Liver (tissue), 9 donors: ENCODE data around the gene C1QL1. TPM values are rescaled to one million over a fixed set of nuclear protein-coding genes. Genes with fewer than 3 reads are reported as not detected.

ENCODE experiments used
- DNase-seq: peaks from one replicate; pipeline ENCODE4 v3.0.0-alpha.2; 2017; ENCODE audit warnings: low spot score
- H3K27ac ChIP-seq, 2 donors: one replicate each; pipeline ENCODE4 v1.7.0; 2013; ENCODE audit warnings: inconsistent platforms in 2 of 2, low read length in 2 of 2, control low read depth in 1 of 2, low read depth in 1 of 2, mild to moderate bottlenecking in 1 of 2
- H3K27me3 ChIP-seq, 4 donors: one replicate each; pipeline versions ENCODE4 v1.6.1 to v1.7.0; 2013; ENCODE audit warnings: low read length in 3 of 4, inconsistent platforms in 1 of 4, mild to moderate bottlenecking in 1 of 4, moderate library complexity in 1 of 4; ENCODE audit not compliant: control insufficient read depth in 4 of 4, insufficient read depth in 4 of 4
- H3K36me3 ChIP-seq, 4 donors: one replicate each; pipeline versions ENCODE4 v1.6.1 to v1.7.0; 2013; ENCODE audit warnings: low read length in 3 of 4, mild to moderate bottlenecking in 3 of 4, low read depth in 1 of 4, moderate library complexity in 1 of 4; ENCODE audit not compliant: control insufficient read depth in 4 of 4, insufficient read depth in 3 of 4
- H3K4me1 ChIP-seq, 4 donors: one replicate each; pipeline versions ENCODE4 v1.6.1 to v1.7.0; 2013; ENCODE audit warnings: low read length in 3 of 4, mild to moderate bottlenecking in 3 of 4, moderate library complexity in 1 of 4; ENCODE audit not compliant: control insufficient read depth in 4 of 4, insufficient read depth in 4 of 4
- H3K4me3 ChIP-seq, 3 donors: one replicate each; pipeline versions ENCODE4 v1.6.1 to v1.7.0; 2013; ENCODE audit warnings: low read length in 3 of 3, control low read depth in 1 of 3, low read depth in 1 of 3, mild to moderate bottlenecking in 1 of 3
- H3K9ac ChIP-seq, 2 donors: one replicate each; pipeline ENCODE4 v1.7.0; 2013; ENCODE audit warnings: low read length in 2 of 2, mild to moderate bottlenecking in 2 of 2, moderate library complexity in 2 of 2, control low read depth in 1 of 2, low read depth in 1 of 2
- H3K9me3 ChIP-seq, 4 donors: one replicate each; pipeline versions ENCODE4 v1.6.1 to v1.7.0; 2013; ENCODE audit warnings: low read length in 3 of 4; ENCODE audit not compliant: control insufficient read depth in 4 of 4
- ATF3 ChIP-seq: IDR thresholded peaks from 2 replicates; pipeline ENCODE4 v1.6.1; 2016; ENCODE audit warnings: antibody characterized with exemption
- EGR1 ChIP-seq, 2 donors: IDR thresholded peaks; 2 replicates each; pipeline ENCODE4 v1.6.1; 2016 to 2018; ENCODE audit warnings: antibody characterized with exemption in 2 of 2, low read depth in 2 of 2
- FOXA1 ChIP-seq: IDR thresholded peaks from 2 replicates; pipeline ENCODE4 v1.6.1; 2016; ENCODE audit warnings: antibody characterized with exemption
- FOXA2 ChIP-seq: IDR thresholded peaks from 2 replicates; pipeline ENCODE4 v1.6.1; 2016; ENCODE audit warnings: antibody characterized with exemption
- GABPA ChIP-seq, 2 donors: IDR thresholded peaks in 1 of 2; conservative IDR thresholded peaks in 1 of 2; 2 replicates each; pipeline ENCODE4 v1.6.1; 2016; ENCODE audit warnings: antibody characterized with exemption in 2 of 2, mild to moderate bottlenecking in 1 of 2, moderate library complexity in 1 of 2
- HNF4A ChIP-seq, 2 donors: conservative IDR thresholded peaks; 2 replicates each; pipeline ENCODE4 v1.6.1; 2016; ENCODE audit warnings: antibody characterized with exemption in 2 of 2, mild to moderate bottlenecking in 2 of 2
- HNF4G ChIP-seq: IDR thresholded peaks from 2 replicates; pipeline ENCODE4 v1.6.1; 2016; ENCODE audit warnings: antibody characterized with exemption
- JUND ChIP-seq, 2 donors: IDR thresholded peaks; 2 replicates each; pipeline ENCODE4 v1.6.1; 2016; ENCODE audit warnings: antibody characterized with exemption in 2 of 2
- MAX ChIP-seq: IDR thresholded peaks from 2 replicates; pipeline ENCODE4 v1.6.1; 2016; ENCODE audit warnings: antibody characterized with exemption
- NR2F2 ChIP-seq: IDR thresholded peaks from 2 replicates; pipeline ENCODE4 v1.6.1; 2016; ENCODE audit warnings: antibody characterized with exemption
- RAD21 ChIP-seq, 2 donors: IDR thresholded peaks; 2 replicates each; pipeline ENCODE4 v1.6.1; 2016; ENCODE audit warnings: antibody characterized with exemption in 2 of 2, mild to moderate bottlenecking in 2 of 2
- RXRA ChIP-seq, 2 donors: IDR thresholded peaks; 2 replicates each; pipeline ENCODE4 v1.6.1; 2017 to 2018; ENCODE audit warnings: antibody characterized with exemption in 2 of 2, mild to moderate bottlenecking in 1 of 2
- SP1 ChIP-seq: IDR thresholded peaks from 2 replicates; pipeline ENCODE4 v1.6.1; 2018; ENCODE audit warnings: antibody characterized with exemption, mild to moderate bottlenecking
- TAF1 ChIP-seq: conservative IDR thresholded peaks from 2 replicates; pipeline ENCODE4 v1.6.1; 2016; ENCODE audit warnings: antibody characterized with exemption, mild to moderate bottlenecking
- YY1 ChIP-seq: IDR thresholded peaks from 2 replicates; pipeline ENCODE4 v1.6.1; 2016; ENCODE audit warnings: antibody characterized with exemption, mild to moderate bottlenecking
- WGBS: extraction: QIAGEN DNeasy Blood & Tissue Kit; methylation state at CpG from one replicate; pipeline ENCODE4 v1.1.7; 2013; 5-methylcytosine and 5-hydroxymethylcytosine counted together
- polyA plus RNA-seq, 2 donors: library from polyadenylated mRNA; stranded (reverse) in 1 of 2; unstranded in 1 of 2; fragments of 200-250 nt in 1 of 2; fragments of >200 nt in 1 of 2; fragmentation: Nextera tagmentation in 1 of 2; extraction: Ambion mirVana in 1 of 2; gene quantifications; one replicate each; pipeline versions ENCODE4 v1.2.1 to v1.2.3, GENCODE V29; 2013 to 2015
- total RNA-seq, 2 donors: library from RNA; depleted of rRNA; stranded (reverse); fragments of >200 nt; gene quantifications; one replicate each; pipeline ENCODE4 v1.2.3, GENCODE V29; 2014
- TF ChIP-seq, protein P1 (sequence below): IDR thresholded peaks from 2 replicates; pipeline ENCODE4 v1.6.1; 2016; ENCODE audit warnings: antibody characterized with exemption
- TF ChIP-seq, protein P2 (sequence below): fragments of 150-350 bp; IDR thresholded peaks from 2 replicates; pipeline ENCODE4 v1.5.1; 2017; ENCODE audit warnings: improper control_type of control experiment, low read depth, low read length; ENCODE audit not compliant: missing input control
- donor health status: healthy.
- donor health status: healthy.
- donor health status: healthy.
- donor health status: healthy.
- donor health status: healthy.

C1QL1 gene
- total and polyA plus RNA-seq, 4 donors = 0.17 to 0.57 (median 0.23) TPM; not detected in 1

DNA sequence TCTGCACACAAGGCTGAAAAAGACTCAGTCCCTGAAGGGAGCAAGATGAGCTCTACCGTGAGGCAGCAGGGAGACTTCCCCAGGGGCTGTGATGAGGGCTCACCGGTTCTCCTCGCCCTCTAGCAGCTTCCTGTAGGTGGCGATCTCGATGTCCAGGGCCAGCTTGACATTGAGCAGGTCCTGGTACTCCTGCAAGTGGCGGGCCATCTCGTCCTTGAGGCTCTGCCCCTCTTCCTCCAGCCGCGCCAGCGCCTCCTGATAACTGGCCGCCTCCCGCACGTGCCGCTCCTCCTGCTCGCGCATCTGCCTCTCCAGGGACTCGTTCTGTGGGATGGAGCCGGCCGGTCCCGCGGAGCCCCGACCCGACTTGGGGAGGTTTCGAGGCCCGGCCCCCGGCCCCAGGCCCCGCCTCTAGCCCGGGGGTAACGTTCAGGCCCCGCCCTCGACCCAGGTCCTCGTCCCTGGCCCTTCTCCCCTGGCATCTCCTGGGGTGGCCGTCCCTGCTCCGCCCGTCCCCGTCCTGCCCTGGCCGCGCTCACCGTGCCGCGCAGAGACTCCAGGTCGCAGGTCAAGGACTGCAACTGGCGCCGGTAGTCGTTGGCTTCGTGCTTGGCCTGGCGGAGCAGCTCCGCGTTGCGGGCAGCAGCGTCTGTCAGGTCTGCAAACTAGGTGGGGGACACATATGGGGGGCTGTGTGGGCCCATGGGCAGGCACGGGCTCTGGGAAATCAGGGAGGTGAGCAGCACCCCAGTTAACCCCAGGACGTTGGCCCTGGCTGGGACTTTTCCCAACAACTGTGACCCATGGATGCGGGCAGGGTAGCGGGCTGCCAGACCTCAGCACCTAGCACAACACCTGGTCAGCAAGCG, 56.7 kb downstream of the C1QL1 start:
- Histone ChIP-seq H3K4me1 (peaks cover 0 to 16% (median 10%) of the 10 kb centered on the region in 4 donors), H3K27me3 (no peaks in the 10 kb centered on the region), H3K9me3 (no peaks in the 10 kb centered on the region), H3K9ac (no peak overlapping the region), H3K4me3 (peak overlapping the region in 1 of 3 donors; percentile 37), H3K27ac (no peak overlapping the region), H3K36me3 (no peaks in the 10 kb centered on the region)
- WGBS = 8% methylated on average over 56 of the region's 56 CpGs
- TF ChIP-seq, protein P1, sequence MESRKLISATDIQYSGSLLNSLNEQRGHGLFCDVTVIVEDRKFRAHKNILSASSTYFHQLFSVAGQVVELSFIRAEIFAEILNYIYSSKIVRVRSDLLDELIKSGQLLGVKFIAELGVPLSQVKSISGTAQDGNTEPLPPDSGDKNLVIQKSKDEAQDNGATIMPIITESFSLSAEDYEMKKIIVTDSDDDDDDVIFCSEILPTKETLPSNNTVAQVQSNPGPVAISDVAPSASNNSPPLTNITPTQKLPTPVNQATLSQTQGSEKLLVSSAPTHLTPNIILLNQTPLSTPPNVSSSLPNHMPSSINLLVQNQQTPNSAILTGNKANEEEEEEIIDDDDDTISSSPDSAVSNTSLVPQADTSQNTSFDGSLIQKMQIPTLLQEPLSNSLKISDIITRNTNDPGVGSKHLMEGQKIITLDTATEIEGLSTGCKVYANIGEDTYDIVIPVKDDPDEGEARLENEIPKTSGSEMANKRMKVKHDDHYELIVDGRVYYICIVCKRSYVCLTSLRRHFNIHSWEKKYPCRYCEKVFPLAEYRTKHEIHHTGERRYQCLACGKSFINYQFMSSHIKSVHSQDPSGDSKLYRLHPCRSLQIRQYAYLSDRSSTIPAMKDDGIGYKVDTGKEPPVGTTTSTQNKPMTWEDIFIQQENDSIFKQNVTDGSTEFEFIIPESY = no peak
- TF ChIP-seq, protein P2, sequence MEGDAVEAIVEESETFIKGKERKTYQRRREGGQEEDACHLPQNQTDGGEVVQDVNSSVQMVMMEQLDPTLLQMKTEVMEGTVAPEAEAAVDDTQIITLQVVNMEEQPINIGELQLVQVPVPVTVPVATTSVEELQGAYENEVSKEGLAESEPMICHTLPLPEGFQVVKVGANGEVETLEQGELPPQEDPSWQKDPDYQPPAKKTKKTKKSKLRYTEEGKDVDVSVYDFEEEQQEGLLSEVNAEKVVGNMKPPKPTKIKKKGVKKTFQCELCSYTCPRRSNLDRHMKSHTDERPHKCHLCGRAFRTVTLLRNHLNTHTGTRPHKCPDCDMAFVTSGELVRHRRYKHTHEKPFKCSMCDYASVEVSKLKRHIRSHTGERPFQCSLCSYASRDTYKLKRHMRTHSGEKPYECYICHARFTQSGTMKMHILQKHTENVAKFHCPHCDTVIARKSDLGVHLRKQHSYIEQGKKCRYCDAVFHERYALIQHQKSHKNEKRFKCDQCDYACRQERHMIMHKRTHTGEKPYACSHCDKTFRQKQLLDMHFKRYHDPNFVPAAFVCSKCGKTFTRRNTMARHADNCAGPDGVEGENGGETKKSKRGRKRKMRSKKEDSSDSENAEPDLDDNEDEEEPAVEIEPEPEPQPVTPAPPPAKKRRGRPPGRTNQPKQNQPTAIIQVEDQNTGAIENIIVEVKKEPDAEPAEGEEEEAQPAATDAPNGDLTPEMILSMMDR = peak; percentile 45
- TF ChIP-seq SP1 = peak; percentile 17
- peak; percentile 64 to 76 for TF ChIP-seq RAD21 (IDR thresholded peaks at IDR 0.05)
- peak in 1 of 2 donors; percentile 41 for TF ChIP-seq RXRA (IDR thresholded peaks at IDR 0.05)
- TF ChIP-seq FOXA2 = no peak
- no peak for TF ChIP-seq TAF1
- TF ChIP-seq EGR1 (IDR thresholded peaks at IDR 0.05; ENCODE audit: low read depth in 2 of 2) = no peak
- no peak for TF ChIP-seq FOXA1
- DNase-seq = peak; percentile 47

GRCh38 chr17:44910231-44911106, 57.6 kb downstream of the C1QL1 start:
- Histone ChIP-seq H3K27ac (no peak overlapping the region), H3K27me3 (no peaks in the 10 kb centered on the region), H3K9me3 (no peaks in the 10 kb centered on the region), H3K9ac (no peak overlapping the region), H3K4me1 (peaks cover 0 to 16% (median 10%) of the 10 kb centered on the region in 4 donors), H3K36me3 (no peaks in the 10 kb centered on the region), H3K4me3 (no peak overlapping the region)
- DNase-seq = no peak
- 90% methylated on average over 13 of the region's 13 CpGs for WGBS
- no peak for TF ChIP-seq GABPA (IDR thresholded peaks at IDR 0.05 in 1 of 2, conservative IDR thresholded peaks at IDR 0.05 in 1 of 2)
- no peak for TF ChIP-seq HNF4G
- no peak for TF ChIP-seq FOXA1
- TF ChIP-seq JUND (IDR thresholded peaks at IDR 0.05) = no peak
- TF ChIP-seq FOXA2 = no peak
- no peak for TF ChIP-seq ATF3
- TF ChIP-seq SP1 = no peak
- TF ChIP-seq NR2F2 = no peak
- no peak for TF ChIP-seq RXRA (IDR thresholded peaks at IDR 0.05)
- TF ChIP-seq RAD21 (IDR thresholded peaks at IDR 0.05) = no peak
- TF ChIP-seq YY1 = no peak
- TF ChIP-seq MAX = no peak
- TF ChIP-seq HNF4A (conservative IDR thresholded peaks at IDR 0.05) = no peak
- TF ChIP-seq, protein P2 = no peak
- TF ChIP-seq, protein P1 = no peak
